Activated naive CD4-positive, alpha-beta T cell treated with anti-CD3 and anti-CD28 coated beads for 36 hours (primary cell): ENCODE measurements around the gene PICK1. TPM values are rescaled to one million over a fixed set of nuclear protein-coding genes. Genes with fewer than 3 reads are reported as not detected.

Source experiments
- CTCF ChIA-PET: fragments of 350-600 bp; sonication (Branson Sonifier 250); formaldehyde crosslinking; loops from one replicate; lab custom pipeline; 2021; ENCODE audit warnings: antibody characterized with exemption; lab: Charles Lee
- DNase-seq: peaks from one replicate; pipeline ENCODE4 v3.0.0-alpha.2; 2020
- H3K27ac Mint-ChIP-seq: one replicate; pipeline ENCODE4 v1.8.0; 2021; ENCODE audit warnings: mild to moderate bottlenecking, mixed read lengths
- H3K27me3 Mint-ChIP-seq: one replicate; pipeline ENCODE4 v1.8.0; 2021; ENCODE audit warnings: low read depth, mixed read lengths
- H3K36me3 Mint-ChIP-seq: one replicate; pipeline ENCODE4 v1.8.0; 2021; ENCODE audit warnings: low read depth, mixed read lengths
- H3K4me1 Mint-ChIP-seq: one replicate; pipeline ENCODE4 v1.8.0; 2021; ENCODE audit warnings: low read depth, mixed read lengths
- H3K4me3 Mint-ChIP-seq: one replicate; pipeline ENCODE4 v1.8.0; 2021; ENCODE audit warnings: mild to moderate bottlenecking, moderate library complexity, mixed read lengths
- H3K9me3 Mint-ChIP-seq: one replicate; pipeline ENCODE4 v1.8.0; 2021; ENCODE audit warnings: mixed read lengths
- intact Hi-C: fragments of 100-400 bp; cut with micrococcal nuclease; formaldehyde crosslinking; loops from one replicate; pipeline ENCODE4 v1.15.1; 2023
- total RNA-seq, 2 experiments: library from RNA; stranded (reverse); gene quantifications; one replicate each; pipeline ENCODE4 v1.2.3, GENCODE V29; 2021

Gene PICK1
- total RNA-seq, 2 experiments from 2014 or later, result 17.9 to 22.1 TPM

DNA sequence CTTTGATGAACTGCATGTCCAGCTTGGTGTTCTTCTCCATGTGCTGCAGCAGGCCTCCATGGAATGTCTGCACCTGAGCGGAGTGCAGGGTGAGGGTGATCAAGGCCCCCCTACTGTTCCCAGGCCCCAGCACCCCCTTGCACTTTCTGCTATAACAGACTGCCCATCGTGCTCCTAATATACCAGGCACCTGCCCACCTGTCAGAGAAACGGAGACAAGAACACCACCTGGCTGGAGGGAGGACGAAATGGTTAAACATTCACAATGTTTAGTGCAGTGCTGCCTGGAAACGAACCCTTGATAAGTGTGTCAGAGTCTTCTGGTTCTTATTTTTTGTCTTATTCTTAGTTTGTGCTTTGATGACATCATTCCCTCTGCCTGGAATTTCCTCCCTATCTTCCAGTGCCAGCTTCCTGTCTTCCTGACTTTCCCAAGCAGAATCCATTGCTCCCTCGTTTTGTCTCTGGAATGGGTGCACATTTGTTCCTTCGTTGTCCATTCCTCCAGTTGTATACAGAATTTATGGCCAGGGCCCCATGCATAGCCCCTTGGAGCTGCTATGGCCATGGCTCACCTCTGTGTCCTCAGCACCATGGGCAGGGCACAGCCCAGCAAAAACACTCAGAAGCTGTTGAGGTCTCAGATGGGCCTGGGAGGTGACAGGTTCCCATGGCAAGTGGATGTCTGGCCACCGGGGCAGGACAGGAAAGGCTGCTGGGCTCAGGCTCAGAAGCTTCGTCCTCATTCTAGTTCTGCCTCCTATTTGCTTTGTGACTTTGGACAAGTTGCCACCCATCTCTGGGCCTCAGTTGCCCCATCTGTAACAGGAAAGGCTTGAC, 41.4 kb downstream of the PICK1 start:
- CTCF ChIA-PET, result interaction anchor here (0.8 to 1.4 kb wide), 4 partner anchors 9 to 130 kb away, joined by 3 to 6 read pairs (median 3); no protein-coding TSS in a partner anchor
- Mint-ChIP-seq H3K36me3 (peaks cover 8% of the 10 kb centered on the region), H3K9me3 (no peaks in the 10 kb centered on the region), H3K4me3 (no peak overlapping the region), H3K27ac (no peak overlapping the region), H3K4me1 (no peaks in the 10 kb centered on the region), H3K27me3 (no peaks in the 10 kb centered on the region)
- DNase-seq, result no peak
- intact Hi-C loops, result no loop called here

DNA sequence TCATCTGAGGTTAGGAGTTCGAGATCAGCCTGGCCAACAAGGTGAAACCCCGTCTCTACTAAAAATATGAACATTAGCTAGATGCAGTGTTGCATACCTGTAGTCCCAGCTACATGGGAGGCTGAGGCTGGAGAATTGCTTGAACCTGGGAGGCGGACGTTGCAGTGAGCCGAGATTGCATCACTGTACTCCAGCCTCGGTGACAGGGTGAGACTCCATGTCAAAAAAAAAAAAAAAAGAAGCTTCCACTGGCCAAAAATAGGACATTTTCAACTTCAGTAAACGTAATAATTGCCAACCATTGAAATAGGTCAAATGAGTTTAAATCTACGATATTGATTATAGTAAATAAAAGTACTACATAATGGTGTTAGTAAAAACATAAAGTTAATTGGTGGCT, 46.4 kb downstream of the PICK1 start:
- Mint-ChIP-seq H3K36me3 (no peaks in the 10 kb centered on the region), H3K27ac (no peak overlapping the region), H3K4me3 (no peak overlapping the region), H3K9me3 (no peaks in the 10 kb centered on the region), H3K4me1 (no peaks in the 10 kb centered on the region), H3K27me3 (no peaks in the 10 kb centered on the region)
- DNase-seq, result no peak
- intact Hi-C loops, result loop anchor here (5.0 kb wide), 2 partner anchors 46 to 249 kb away; partner anchors contain the start of gene PICK1
- CTCF ChIA-PET, result interaction anchor here (0.6 to 1.5 kb wide), 4 partner anchors 28 to 560 kb away, joined by 3 to 5 read pairs (median 4); no protein-coding TSS in a partner anchor

DNA sequence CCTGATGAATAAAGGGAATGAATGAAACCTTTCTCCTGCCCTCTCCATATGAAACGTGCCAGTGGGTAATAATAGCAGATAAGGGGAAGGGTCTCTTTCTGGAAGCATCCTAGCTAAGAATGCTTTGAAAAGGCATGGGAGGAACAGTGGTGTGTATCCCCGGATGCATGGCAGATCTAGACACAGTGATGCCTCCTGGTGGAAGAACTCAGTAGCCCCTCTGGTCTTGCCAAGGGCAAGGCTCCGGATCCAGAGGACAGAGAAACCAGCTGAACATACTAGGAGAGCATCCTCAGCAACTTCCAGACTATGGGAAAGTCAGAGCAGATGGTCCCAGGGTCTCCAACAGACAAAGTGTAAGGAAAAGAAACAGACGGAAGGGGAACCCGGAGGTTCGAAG, 46.9 kb downstream of the PICK1 start:
- no peak for DNase-seq
- intact Hi-C loops, result loop anchor here (5.0 kb wide), 2 partner anchors 47 to 248 kb away; partner anchors contain the start of gene PICK1
- Mint-ChIP-seq H3K4me3 (no peak overlapping the region), H3K27ac (no peak overlapping the region), H3K9me3 (no peaks in the 10 kb centered on the region), H3K4me1 (no peaks in the 10 kb centered on the region), H3K27me3 (no peaks in the 10 kb centered on the region), H3K36me3 (no peaks in the 10 kb centered on the region)
- CTCF ChIA-PET, result interaction anchor here (0.6 to 1.5 kb wide), 4 partner anchors 28 to 560 kb away, joined by 3 to 5 read pairs (median 4); no protein-coding TSS in a partner anchor

DNA sequence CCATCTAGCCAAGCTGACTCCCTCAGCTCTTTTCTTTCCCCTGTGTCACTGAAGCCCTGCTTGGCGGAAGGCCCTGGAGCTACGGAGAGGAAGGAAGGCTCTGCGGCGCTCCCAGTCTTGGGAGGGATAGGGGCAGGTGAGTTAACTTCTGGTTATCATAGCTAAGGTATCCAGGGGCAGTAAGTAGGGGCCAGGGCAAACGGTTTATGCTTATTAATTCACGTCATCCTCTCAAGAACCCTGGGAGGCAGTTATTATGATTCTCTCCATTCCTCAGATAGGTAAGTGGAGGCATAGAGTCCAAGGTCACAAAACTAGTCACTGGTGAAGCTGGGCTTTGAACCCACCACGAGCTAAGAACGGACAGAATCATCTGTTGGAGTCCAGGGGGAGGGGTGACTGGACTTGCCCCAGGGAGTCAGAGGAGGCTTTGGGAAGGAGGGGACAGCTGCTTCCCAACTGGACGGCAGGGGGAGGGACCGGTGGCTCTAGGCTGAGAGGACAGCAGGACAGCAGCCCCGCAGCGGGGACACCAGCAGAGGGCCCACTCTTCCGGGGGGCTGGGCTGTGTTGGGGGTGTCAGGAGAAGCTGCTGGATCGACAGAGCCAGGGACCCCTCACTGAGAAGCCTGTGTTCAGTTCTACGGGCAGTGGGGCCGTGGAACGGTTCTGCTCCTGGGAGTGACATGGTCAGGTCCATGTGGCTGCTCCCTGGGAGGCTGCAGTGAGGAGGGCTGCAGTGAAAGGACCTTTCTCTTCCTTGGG, 49.8 kb downstream of the PICK1 start:
- intact Hi-C loops, result no loop called here
- Mint-ChIP-seq H3K9me3 (no peaks in the 10 kb centered on the region), H3K36me3 (no peaks in the 10 kb centered on the region), H3K4me1 (no peaks in the 10 kb centered on the region), H3K4me3 (no peak overlapping the region), H3K27me3 (no peaks in the 10 kb centered on the region), H3K27ac (no peak overlapping the region)
- DNase-seq, result no peak
- CTCF ChIA-PET, result interaction anchor here (1.2 kb wide), 1 partner anchor 9 kb away, joined by 6 read pairs; no protein-coding TSS in a partner anchor

DNA sequence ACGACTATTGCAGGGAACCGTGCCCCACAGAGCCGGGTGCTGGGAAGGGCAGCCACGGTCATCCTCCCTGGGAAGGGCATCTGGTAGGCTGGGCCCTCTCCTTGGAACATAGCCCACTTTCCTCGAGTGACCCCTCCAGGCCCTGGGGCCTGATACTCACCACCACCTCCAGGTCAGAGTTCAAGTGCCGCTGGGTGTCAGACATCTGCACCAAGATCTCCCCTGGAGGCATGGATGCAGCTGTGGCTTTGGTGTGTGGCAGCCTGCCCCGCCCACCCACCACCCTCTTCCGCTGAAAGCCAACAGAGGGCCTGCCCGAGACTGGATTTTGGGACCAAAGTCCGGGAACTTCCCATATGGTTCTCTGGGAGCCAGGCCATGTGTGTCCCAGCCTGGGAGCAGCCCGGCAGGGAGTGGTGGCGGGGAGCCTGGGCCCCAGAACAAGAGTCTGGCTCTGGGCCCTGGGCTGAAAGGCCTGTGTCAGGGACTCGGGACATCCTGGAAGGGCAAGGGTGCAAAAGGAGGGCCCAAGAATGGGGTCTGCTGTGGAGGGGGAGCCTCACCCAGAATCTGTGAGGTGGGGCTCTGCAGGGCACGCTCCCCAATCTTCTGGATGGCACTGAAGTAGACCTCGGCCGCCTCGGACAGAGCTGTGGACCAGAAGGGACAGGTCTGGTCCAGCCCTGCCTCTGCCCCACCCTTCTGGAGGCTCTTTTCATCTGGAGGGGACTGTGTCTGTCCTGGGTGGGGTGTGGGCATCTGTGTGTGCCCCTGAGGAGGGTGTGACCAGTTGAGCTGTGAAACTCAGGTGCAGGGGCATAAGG, 50.7 kb downstream of the PICK1 start:
- H3K36me3 Mint-ChIP-seq, result no peaks in the 10 kb centered on the region
- no peaks in the 10 kb centered on the region for H3K9me3 Mint-ChIP-seq
- no peak overlapping the region for H3K4me3 Mint-ChIP-seq
- no peak overlapping the region for H3K27ac Mint-ChIP-seq
- CTCF ChIA-PET, result interaction anchor here (1.2 kb wide), 1 partner anchor 10 kb away, joined by 6 read pairs; no protein-coding TSS in a partner anchor
- H3K4me1 Mint-ChIP-seq, result no peaks in the 10 kb centered on the region
- no peaks in the 10 kb centered on the region for H3K27me3 Mint-ChIP-seq
- intact Hi-C loops, result no loop called here
- DNase-seq, result no peak

DNA sequence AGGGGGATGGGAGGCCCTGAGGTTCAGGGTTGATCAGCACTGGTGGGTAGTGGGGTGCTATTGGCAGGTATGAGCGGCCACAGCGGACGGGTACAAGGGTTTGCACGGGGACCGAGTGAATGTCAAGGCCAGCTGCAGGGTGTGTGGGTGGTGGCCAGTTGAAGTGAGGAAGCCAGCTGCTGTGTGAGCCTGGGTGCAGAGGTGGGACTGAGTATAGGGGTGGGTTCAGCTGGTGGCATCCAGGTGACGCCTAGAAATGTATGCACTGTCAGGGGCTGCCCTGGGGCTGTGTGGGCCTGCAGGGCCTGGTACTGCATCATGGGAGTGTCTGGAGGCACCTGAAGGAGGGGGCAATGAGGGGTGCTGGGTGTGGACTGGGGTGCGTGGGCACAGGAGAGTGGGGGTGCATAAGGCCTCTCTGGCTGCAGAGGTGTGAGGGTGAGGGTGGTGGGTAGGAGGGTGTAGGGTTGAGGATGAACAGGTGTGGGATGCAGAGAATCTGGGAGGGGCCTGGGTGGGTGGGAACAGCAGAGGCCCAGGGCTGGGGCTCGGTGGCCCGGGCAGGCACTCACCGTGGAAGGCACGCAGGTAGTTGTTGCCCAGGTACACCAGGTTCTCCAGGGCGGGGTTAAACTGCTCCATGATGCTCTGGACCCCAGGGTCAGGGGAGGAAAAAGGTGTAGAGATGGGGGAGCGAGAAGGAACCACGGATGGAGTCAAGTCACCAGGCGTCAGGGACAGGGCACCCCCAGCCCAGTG, 51.5 kb downstream of the PICK1 start:
- no peak for DNase-seq
- Mint-ChIP-seq H3K27me3 (no peaks in the 10 kb centered on the region), H3K9me3 (no peaks in the 10 kb centered on the region), H3K4me1 (no peaks in the 10 kb centered on the region), H3K4me3 (no peak overlapping the region), H3K36me3 (no peaks in the 10 kb centered on the region), H3K27ac (no peak overlapping the region)
- CTCF ChIA-PET, result no interaction called here
- intact Hi-C loops, result no loop called here

DNA sequence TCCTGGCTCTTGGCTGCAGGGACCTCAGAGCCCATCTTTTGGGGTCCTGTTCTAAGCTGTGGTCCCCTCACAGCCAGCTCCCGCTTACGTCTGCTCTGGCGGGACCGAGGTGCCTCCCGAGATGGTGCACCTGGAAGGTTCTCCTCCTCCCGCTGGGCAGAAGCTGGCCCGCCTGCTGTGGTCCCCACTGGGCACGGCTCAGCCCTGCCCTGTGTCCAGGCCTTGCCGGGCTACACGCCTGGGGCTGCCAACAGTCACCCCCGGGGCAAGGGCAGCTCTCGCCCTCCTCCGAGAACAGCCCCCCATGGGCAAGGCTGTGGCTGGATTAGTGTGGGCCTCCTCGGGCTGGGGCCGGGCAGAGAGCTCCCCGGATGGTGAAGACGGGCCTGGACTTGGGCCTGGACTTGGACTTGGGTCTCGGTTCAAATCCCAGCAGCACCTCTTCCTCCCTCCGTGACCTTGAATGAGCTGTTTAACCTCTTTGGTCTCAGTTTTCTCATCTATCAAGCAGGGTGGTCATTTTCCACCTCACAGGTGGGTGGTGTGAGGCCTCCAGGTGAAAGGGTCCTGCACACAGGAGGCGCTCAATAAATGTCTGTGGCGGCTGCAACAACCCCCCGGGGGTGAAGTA, 52.3 kb downstream of the PICK1 start:
- no peak overlapping the region for H3K4me3 Mint-ChIP-seq
- H3K9me3 Mint-ChIP-seq, result no peaks in the 10 kb centered on the region
- no peaks in the 10 kb centered on the region for H3K27me3 Mint-ChIP-seq
- intact Hi-C loops, result no loop called here
- CTCF ChIA-PET, result no interaction called here
- DNase-seq, result no peak
- no peak overlapping the region for H3K27ac Mint-ChIP-seq
- H3K4me1 Mint-ChIP-seq, result no peaks in the 10 kb centered on the region
- H3K36me3 Mint-ChIP-seq, result no peaks in the 10 kb centered on the region

DNA sequence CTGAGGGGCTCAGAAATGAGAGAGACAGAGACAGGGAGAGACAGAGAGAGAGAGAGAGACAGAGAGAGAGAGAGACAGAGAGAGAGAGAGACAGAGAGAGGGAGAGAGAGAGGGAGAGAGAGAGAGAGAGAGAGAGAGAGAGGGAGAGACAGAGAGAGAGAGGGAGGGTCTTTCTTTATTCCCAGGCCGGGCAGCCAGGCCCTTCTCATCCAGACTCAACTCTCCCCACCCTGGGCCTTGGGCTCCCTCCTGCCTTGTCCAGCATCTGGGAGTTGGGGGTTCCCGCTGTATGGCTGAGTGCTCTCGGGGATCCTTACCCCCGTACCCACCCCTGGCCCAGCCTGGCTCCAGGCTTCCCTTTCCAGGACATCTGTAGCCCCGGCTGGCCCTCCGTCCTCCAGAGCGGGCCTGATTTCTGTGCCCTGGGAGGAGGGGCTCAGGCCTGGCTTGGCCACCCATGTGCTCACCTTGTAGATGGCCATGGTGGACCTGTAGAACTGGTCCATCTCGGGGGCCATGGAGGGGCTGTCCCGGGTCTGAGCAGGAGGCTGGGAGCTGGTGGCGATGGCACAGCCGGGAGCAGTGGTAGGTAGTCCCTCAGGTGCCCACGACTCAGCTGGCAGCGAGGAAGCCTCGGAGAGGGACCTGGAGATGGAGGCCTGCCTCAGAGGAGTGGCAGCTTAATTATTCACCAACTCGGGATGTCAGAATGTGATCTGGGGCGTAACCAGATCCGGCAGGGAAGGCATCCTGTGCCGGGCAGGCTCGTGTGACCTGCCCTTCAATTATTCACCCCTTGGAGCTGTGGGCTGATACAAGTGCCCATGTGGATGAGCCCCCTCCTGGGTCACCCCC, 53.0 kb downstream of the PICK1 start, which contains the start of gene BAIAP2L2:
BAIAP2L2 (minus strand) TSS at position 677 of the 855 bp plus-strand sequence; CDS start at position 518, 159 bp downstream.
- Mint-ChIP-seq H3K27me3 (no peaks in the 10 kb centered on the region), H3K4me1 (no peaks in the 10 kb centered on the region), H3K36me3 (no peaks in the 10 kb centered on the region), H3K9me3 (no peaks in the 10 kb centered on the region), H3K4me3 (no peak within 1 kb of the TSS), H3K27ac (no peak within 1 kb of the TSS)
- intact Hi-C loops, result no loop called here
- no peak for DNase-seq
- CTCF ChIA-PET, result no interaction called here

DNA sequence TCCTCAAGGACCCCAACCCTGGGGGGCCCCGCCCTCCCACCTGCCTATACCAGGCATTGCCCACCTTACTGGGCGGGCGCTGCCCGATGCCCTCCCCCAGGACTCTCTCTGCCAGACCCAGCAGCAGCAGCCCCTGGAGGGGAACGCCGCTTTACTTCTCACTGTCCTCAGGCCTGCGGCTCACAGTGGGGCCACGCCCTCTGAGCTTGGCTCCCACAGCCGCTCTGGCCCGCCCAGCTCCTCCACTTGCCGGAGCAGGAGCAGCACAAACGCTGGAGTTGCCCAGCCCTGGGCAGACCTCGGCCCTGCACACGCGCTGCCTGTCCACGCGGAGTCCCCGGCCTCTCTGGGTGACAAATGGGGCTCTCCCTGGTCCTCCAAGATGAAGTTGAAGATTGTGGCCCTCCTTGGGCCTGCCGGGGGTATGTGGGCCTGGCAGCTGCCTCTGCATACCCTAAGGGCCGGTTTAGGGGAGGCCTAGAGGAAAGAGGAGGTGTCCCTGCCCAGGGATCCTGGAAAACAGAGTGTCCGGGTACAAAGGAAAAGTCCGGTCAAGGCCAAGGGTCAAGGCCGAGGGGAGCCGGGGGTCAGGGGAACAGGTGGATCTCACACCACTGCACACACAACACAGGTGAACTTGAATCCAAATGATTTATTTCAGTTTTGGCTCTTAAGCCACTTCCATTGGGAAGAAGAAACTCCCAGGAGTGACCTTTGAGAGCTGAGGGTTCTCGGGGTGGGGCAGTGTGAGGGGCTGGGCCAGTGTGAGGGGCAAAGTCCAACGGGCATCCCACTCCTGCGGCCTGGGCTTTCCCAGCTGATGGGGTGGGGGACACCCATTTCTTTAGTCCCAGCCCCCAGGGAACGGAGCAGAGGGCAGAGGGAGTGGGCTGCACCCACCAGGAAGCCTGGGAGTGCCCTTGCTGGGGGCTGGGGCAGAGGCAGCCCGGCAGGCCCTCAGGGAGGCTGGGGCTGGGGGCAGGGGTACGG, 54.0 kb downstream of the PICK1 start:
- H3K27ac Mint-ChIP-seq, result no peak overlapping the region
- H3K9me3 Mint-ChIP-seq, result no peaks in the 10 kb centered on the region
- H3K27me3 Mint-ChIP-seq, result no peaks in the 10 kb centered on the region
- H3K4me3 Mint-ChIP-seq, result no peak overlapping the region
- CTCF ChIA-PET, result interaction anchor here (0.6 kb wide), 1 partner anchor 67 kb away, joined by 3 read pairs; no protein-coding TSS in a partner anchor
- no peaks in the 10 kb centered on the region for H3K4me1 Mint-ChIP-seq
- intact Hi-C loops, result no loop called here
- no peaks in the 10 kb centered on the region for H3K36me3 Mint-ChIP-seq
- no peak for DNase-seq
